C4-2B (cell line): ENCODE data around the gene PFKFB3.

Experiments used
- CTCF ChIP-seq: fragments of 450-650 bp; conservative IDR thresholded peaks from 2 replicates; pipeline ENCODE4 v1.5.1; 2017; ENCODE audit warnings: mild to moderate bottlenecking
- ZFX ChIP-seq: fragments of 450-650 bp; IDR thresholded peaks from 2 replicates; pipeline ENCODE4 v1.6.1; 2017

- TF ChIP-seq CTCF: no peak
- no peak for TF ChIP-seq ZFX
Measured at GRCh38 chr10:6181249-6181648, 21.5 kb upstream of the PFKFB3 start.
